ENCODE measurements around the gene PID1. TPM values are rescaled to one million over a fixed set of nuclear protein-coding genes. Genes with fewer than 3 reads are reported as not detected.

Gene PID1
- total RNA-seq, 1 donor from 2014 or later: 0.34 TPM

DNA sequence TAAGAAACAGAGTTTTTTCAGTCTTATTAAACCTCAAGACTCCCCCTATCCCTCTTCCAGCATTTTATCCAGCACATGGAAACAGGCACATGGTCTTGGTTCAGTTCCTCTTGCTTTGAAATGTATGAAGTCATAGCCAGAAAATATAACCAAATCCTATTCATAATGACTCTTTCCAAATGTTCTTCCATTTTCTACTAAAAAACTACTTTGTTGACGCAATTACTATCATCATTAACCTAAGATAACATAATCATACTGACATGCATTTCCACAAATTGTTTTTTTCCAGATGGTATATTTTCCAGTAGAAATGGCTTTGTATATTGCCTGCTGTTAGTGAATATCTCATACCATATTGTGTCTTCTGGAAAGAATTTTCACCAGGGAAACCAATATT is 261.3 kb downstream of the PID1 start:
- Mint-ChIP-seq H3K27ac (no peak overlapping the region), H3K27me3 (no peaks in the 10 kb centered on the region), H3K36me3 (ENCODE audit: insufficient read depth) (no peaks in the 10 kb centered on the region), H3K4me1 (ENCODE audit: low read depth) (no peaks in the 10 kb centered on the region), H3K4me3 (ENCODE audit: low read depth) (no peak overlapping the region), H3K9me3 (ENCODE audit: low read depth) (no peaks in the 10 kb centered on the region)
- TF ChIP-seq, protein P1, sequence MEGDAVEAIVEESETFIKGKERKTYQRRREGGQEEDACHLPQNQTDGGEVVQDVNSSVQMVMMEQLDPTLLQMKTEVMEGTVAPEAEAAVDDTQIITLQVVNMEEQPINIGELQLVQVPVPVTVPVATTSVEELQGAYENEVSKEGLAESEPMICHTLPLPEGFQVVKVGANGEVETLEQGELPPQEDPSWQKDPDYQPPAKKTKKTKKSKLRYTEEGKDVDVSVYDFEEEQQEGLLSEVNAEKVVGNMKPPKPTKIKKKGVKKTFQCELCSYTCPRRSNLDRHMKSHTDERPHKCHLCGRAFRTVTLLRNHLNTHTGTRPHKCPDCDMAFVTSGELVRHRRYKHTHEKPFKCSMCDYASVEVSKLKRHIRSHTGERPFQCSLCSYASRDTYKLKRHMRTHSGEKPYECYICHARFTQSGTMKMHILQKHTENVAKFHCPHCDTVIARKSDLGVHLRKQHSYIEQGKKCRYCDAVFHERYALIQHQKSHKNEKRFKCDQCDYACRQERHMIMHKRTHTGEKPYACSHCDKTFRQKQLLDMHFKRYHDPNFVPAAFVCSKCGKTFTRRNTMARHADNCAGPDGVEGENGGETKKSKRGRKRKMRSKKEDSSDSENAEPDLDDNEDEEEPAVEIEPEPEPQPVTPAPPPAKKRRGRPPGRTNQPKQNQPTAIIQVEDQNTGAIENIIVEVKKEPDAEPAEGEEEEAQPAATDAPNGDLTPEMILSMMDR (IDR thresholded peaks at IDR 0.05; ENCODE audit: unreplicated experiment): no peak
- no peak for DNase-seq (ENCODE audit: low spot score, unreplicated experiment)

DNA sequence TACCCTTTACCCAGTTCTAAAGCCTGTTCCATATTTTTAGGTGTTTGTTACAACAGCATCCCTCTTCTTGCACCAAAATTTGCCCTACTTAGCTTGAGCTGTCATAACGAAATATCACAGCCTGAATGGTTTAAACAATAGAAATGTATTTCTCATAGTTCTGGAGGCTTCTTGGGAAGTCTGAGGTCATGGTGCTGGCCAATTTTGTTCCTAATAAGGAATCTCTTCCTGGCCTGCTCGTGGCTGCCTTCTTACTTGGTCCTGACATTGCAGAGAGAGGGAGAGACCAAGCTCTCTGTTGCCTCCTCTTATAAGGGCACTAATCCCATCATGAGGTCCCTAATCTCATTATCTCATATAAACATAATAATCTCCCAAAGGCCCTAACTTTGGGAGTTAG is 267.8 kb downstream of the PID1 start:
- Mint-ChIP-seq H3K4me1 (ENCODE audit: low read depth) (no peaks in the 10 kb centered on the region), H3K27ac (no peak overlapping the region), H3K9me3 (ENCODE audit: low read depth) (peaks cover 18% of the 10 kb centered on the region), H3K27me3 (no peaks in the 10 kb centered on the region), H3K4me3 (ENCODE audit: low read depth) (no peak overlapping the region), H3K36me3 (ENCODE audit: insufficient read depth) (no peaks in the 10 kb centered on the region)
- no peak for DNase-seq (ENCODE audit: low spot score, unreplicated experiment)
- TF ChIP-seq, protein P1 (IDR thresholded peaks at IDR 0.05; ENCODE audit: unreplicated experiment): no peak

DNA sequence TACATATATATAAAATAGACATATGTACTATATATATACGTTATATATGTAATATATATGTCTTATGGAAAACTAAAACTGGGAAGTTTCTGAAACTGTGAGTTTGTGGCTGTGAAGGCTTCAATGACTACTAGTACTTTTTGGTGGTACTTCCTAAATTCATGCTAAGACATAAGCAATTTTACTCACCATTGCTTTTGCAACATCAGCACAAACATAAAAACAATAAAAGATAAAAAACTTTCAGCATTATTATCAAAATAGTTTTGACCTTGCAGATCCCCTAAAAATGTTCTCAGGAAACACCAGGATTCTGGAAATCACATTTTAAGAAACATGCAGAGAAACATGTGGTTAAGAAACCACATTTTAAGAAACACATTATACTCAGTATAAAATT is 269.9 kb downstream of the PID1 start:
- no peaks in the 10 kb centered on the region for H3K36me3 Mint-ChIP-seq (ENCODE audit: insufficient read depth)

DNA sequence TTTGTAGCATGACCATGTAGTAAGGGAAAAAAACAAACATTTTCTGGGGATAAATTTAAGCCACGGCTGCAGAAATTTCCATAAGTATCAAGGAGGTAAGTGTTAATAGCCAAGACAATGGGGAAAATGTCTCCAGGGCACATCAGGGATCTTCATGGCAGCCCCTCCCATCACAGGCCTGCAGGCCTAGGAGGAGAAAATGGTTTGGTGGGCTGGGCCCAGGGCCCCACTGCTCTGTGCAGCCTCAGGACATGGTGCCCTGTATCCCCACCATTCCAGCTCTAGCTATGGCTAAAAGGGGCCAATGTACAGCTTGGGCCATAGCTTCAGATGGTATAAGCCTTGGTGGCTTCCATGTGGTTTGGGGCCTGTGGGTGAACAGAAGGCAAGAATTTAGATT is 271.8 kb downstream of the PID1 start:
- no peaks in the 10 kb centered on the region for H3K4me1 Mint-ChIP-seq (ENCODE audit: low read depth)
- H3K4me3 Mint-ChIP-seq (ENCODE audit: low read depth): no peak overlapping the region
- DNase-seq (ENCODE audit: low spot score, unreplicated experiment): no peak
- peaks cover 1% of the 10 kb centered on the region for H3K36me3 Mint-ChIP-seq (ENCODE audit: insufficient read depth)
- no peak overlapping the region for H3K27ac Mint-ChIP-seq
- H3K9me3 Mint-ChIP-seq (ENCODE audit: low read depth): peaks cover 29% of the 10 kb centered on the region
- no peaks in the 10 kb centered on the region for H3K27me3 Mint-ChIP-seq
- TF ChIP-seq, protein P1 (IDR thresholded peaks at IDR 0.05; ENCODE audit: unreplicated experiment): no peak

More for the DNA sequence above, 269.9 kb downstream of the PID1 start:
- TF ChIP-seq, protein P1 (IDR thresholded peaks at IDR 0.05; ENCODE audit: unreplicated experiment): no peak
- peaks cover 24% of the 10 kb centered on the region for H3K9me3 Mint-ChIP-seq (ENCODE audit: low read depth)
- H3K4me3 Mint-ChIP-seq (ENCODE audit: low read depth): no peak overlapping the region
- DNase-seq (ENCODE audit: low spot score, unreplicated experiment): no peak
- no peaks in the 10 kb centered on the region for H3K27me3 Mint-ChIP-seq
- H3K27ac Mint-ChIP-seq: no peak overlapping the region
- no peaks in the 10 kb centered on the region for H3K4me1 Mint-ChIP-seq (ENCODE audit: low read depth)

DNA sequence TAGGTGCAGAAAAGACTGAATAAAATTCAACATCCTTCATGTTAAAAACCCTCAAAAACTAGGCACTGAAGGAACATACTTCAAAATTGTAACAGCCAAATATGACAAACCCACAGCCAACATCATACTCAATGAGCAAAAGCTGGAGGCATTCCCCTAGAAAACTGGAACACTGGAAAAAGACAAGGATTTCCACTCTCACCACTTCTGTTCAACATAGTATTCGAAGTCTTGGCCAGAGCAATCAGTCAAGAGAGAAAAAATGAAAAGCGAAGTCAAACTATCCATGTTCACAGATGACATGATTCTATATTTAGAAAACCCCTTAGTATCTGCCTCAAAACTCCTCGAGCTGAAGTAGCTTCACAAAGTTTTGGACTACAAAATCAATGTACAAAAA is 282.3 kb downstream of the PID1 start:
- TF ChIP-seq, protein P1 (IDR thresholded peaks at IDR 0.05; ENCODE audit: unreplicated experiment): no peak
- no peak overlapping the region for H3K27ac Mint-ChIP-seq
- H3K9me3 Mint-ChIP-seq (ENCODE audit: low read depth): peaks cover 36% of the 10 kb centered on the region

More for the DNA sequence above, 282.3 kb downstream of the PID1 start:
- Mint-ChIP-seq H3K27me3 (no peaks in the 10 kb centered on the region), H3K4me3 (ENCODE audit: low read depth) (no peak overlapping the region), H3K36me3 (ENCODE audit: insufficient read depth) (no peaks in the 10 kb centered on the region), H3K4me1 (ENCODE audit: low read depth) (no peaks in the 10 kb centered on the region)
- no peak for DNase-seq (ENCODE audit: low spot score, unreplicated experiment)

All from progenitor cell of endocrine pancreas (in vitro differentiated cells).